Vagina (tissue), 2 donors: ENCODE measurements around the gene NPTXR. TPM values are rescaled to one million over a fixed set of nuclear protein-coding genes. Genes with fewer than 3 reads are reported as not detected.
"Not testable (repeated sequence)": the region's sequence is repeated elsewhere in the genome, so short reads cannot be mapped to it uniquely, and the experiment has no call there.

ENCODE experiments used
- DNase-seq, 2 donors: peaks; one replicate each; pipeline ENCODE4 v3.0.0-alpha.2; 2017; ENCODE audit errors: extremely low spot score in 2 of 2
- H3K27ac ChIP-seq: fragments of 200-600 bp; sonication (generic); one replicate; pipeline ENCODE4 v1.5.1; 2019
- H3K27me3 ChIP-seq: fragments of 200-600 bp; sonication (generic); one replicate; pipeline ENCODE4 v1.5.1; 2019
- H3K36me3 ChIP-seq, 2 donors: fragments of 200-600 bp; sonication (generic); one replicate each; pipeline ENCODE4 v1.5.1; 2017 to 2019
- H3K4me1 ChIP-seq: fragments of 200-600 bp; sonication (generic); one replicate; pipeline ENCODE4 v1.5.1; 2019
- H3K4me3 ChIP-seq, 2 donors: fragments of 200-600 bp; sonication (generic); 1 replicate in 1 of 2; 2 replicates in 1 of 2; pipeline ENCODE4 v1.5.1; 2016 to 2019
- H3K9me3 ChIP-seq: fragments of 200-600 bp; sonication (generic); one replicate; pipeline ENCODE4 v1.5.1; 2019
- CTCF ChIP-seq, 3 experiments: fragments of 450-650 bp in 2 of 3; fragments of 200-600 bp in 1 of 3; sonication (generic) in 1 of 3; IDR thresholded peaks; one replicate each; pipeline ENCODE4 v1.5.1; 2017 to 2019; ENCODE audit warnings: antibody characterized with exemption in 3 of 3, mild to moderate bottlenecking in 2 of 3, moderate library complexity in 2 of 3
- POLR2A ChIP-seq, 2 donors: fragments of 450-650 bp; IDR thresholded peaks; one replicate each; pipeline ENCODE4 v1.6.1; 2017; ENCODE audit warnings: antibody characterized with exemption in 2 of 2, mild to moderate bottlenecking in 2 of 2, moderate library complexity in 2 of 2
- POLR2AphosphoS5 ChIP-seq, 2 donors: sonication (generic); formaldehyde crosslinking; IDR thresholded peaks; one replicate each; pipeline ENCODE4 v1.9.0; 2017; ENCODE audit warnings: antibody characterized with exemption in 2 of 2, mild to moderate bottlenecking in 2 of 2, low read depth in 1 of 2; ENCODE audit not compliant: insufficient read depth in 1 of 2
- intact Hi-C: fragments of 100-400 bp; cut with DNase I; formaldehyde crosslinking; loops from one replicate; pipeline ENCODE4 v1.15.1; 2023
- total RNA-seq: library from RNA; depleted of rRNA; stranded (reverse); fragments of >200 nt; gene quantifications from one replicate; pipeline ENCODE4 v1.2.3, GENCODE V29; 2016

NPTXR gene
- total RNA-seq, 1 donor from 2014 or later, result 9.3 TPM

- intact Hi-C loops, result no loop called here
- no peaks in the 10 kb centered on the region for H3K27me3 ChIP-seq
- DNase-seq, result no peak
- H3K4me3 ChIP-seq, result no peak overlapping the region
- H3K27ac ChIP-seq, result no peak overlapping the region
- no peaks in the 10 kb centered on the region for H3K4me1 ChIP-seq
- no peaks in the 10 kb centered on the region for H3K36me3 ChIP-seq
- TF ChIP-seq POLR2A (IDR thresholded peaks at IDR 0.05) (no peak), CTCF (IDR thresholded peaks at IDR 0.05) (no peak), POLR2AphosphoS5 (IDR thresholded peaks at IDR 0.05; ENCODE audit: insufficient read depth in 1 of 2, low read depth in 1 of 2) (no peak)
- H3K9me3 ChIP-seq, result no peaks in the 10 kb centered on the region
Observed at GRCh38 chr22:38817196-38817595, 26.6 kb downstream of the NPTXR start.

DNA sequence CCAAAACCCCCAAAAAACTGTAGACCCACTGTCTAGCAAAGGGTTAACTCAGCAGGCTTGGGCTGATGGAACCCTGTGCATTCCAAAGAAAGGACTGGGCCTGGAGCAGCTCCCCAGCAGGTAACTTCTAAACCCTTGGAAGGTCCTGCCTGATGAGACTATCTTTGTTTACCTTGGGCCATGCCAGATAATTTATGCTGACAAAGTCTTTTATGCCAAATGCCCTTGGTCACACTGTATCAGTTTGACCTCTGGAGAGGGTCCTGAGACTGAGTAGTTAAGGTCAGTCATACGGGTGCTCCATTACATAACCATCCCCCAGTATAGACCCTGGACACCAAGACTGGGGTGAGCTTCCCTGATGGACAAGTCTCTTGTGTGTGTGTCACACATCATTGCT lies 28.0 kb downstream of the NPTXR start:
- Histone ChIP-seq H3K9me3 (no peaks in the 10 kb centered on the region), H3K27ac (no peak overlapping the region), H3K4me3 (no peak overlapping the region), H3K36me3 (no peaks in the 10 kb centered on the region), H3K27me3 (no peaks in the 10 kb centered on the region), H3K4me1 (no peaks in the 10 kb centered on the region)
- TF ChIP-seq CTCF (IDR thresholded peaks at IDR 0.05), result no peak
- no peak for TF ChIP-seq POLR2A (IDR thresholded peaks at IDR 0.05)
- TF ChIP-seq POLR2AphosphoS5 (IDR thresholded peaks at IDR 0.05; ENCODE audit: insufficient read depth in 1 of 2, low read depth in 1 of 2), result no peak
- intact Hi-C loops, result no loop called here
- DNase-seq, result no peak

DNA sequence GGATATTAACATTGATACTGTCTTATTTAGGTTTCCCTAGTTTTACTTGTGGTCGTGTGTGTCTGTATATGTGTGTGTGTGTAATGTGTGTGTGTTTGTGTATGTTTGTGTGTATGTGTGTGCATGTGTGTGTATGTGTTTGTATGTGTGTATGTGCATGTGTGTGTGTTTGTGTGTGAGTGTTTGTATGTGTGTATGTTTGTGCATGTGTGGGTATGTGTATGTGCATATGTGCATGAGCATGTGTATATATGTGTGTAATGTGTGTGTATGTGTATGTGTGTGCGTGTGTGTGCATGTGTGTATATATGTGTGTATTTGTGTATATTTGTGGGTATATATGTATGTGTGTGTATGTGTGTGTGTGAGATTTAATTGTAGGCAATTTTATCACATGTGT lies 32.6 kb downstream of the NPTXR start:
- no peaks in the 10 kb centered on the region for H3K36me3 ChIP-seq
- TF ChIP-seq CTCF (IDR thresholded peaks at IDR 0.05) (no peak), POLR2AphosphoS5 (IDR thresholded peaks at IDR 0.05; ENCODE audit: insufficient read depth in 1 of 2, low read depth in 1 of 2) (no peak), POLR2A (IDR thresholded peaks at IDR 0.05) (no peak)
- H3K27me3 ChIP-seq, result no peaks in the 10 kb centered on the region
- DNase-seq, result no peak
- no peak overlapping the region for H3K4me3 ChIP-seq
- H3K9me3 ChIP-seq, result peaks cover 3% of the 10 kb centered on the region
- no peaks in the 10 kb centered on the region for H3K4me1 ChIP-seq
- no peak overlapping the region for H3K27ac ChIP-seq
- intact Hi-C loops, result no loop called here

DNA sequence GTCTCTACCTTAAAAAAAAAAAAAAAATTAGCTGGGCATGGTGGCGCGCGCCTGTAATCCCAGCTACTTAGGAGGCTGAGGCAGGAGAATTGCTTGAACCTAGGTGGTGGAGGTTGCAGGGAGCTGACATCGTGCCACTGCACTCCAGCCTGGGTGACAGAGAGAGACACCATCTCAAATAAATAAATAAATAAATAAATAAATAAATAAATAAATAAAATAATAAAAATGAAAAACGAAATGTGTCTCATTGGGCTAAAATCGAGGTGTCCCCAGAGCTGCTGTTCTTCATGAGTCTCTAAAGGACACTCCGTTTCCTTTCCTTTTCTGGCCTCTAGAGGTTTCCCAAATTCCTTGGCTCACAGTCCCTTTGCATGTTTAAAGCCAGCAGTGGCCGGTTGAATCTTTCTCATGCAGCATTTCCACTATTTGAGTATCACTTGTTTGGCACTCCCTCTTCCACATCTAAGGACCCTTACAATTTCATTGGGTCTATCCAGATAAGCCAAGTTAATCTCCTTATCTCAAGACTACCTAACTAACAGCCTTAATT lies 38.7 kb downstream of the NPTXR start:
- H3K4me1 ChIP-seq, H3K36me3 ChIP-seq, H3K27me3 ChIP-seq, H3K9me3 ChIP-seq, H3K27ac ChIP-seq, H3K4me3 ChIP-seq, intact Hi-C loops, DNase-seq: not testable (repeated sequence)

GRCh38 chr22:38802671-38803121 lies 41.1 kb downstream of the NPTXR start:
- H3K27me3 ChIP-seq, result no peaks in the 10 kb centered on the region
- H3K4me1 ChIP-seq, result peaks cover 7% of the 10 kb centered on the region
- no peak overlapping the region for H3K4me3 ChIP-seq
- no peak for DNase-seq
- H3K27ac ChIP-seq, result peak overlapping the region; percentile 7
- no peaks in the 10 kb centered on the region for H3K36me3 ChIP-seq
- TF ChIP-seq POLR2AphosphoS5 (IDR thresholded peaks at IDR 0.05; ENCODE audit: insufficient read depth in 1 of 2, low read depth in 1 of 2) (peak; percentile 24 to 33), CTCF (IDR thresholded peaks at IDR 0.05) (no peak)
- intact Hi-C loops, result no loop called here
- H3K9me3 ChIP-seq, result no peaks in the 10 kb centered on the region
